Frontal cortex (tissue), 4 donors: Measurements from ENCODE around the gene GPR17. TPM values are rescaled to one million over a fixed set of nuclear protein-coding genes. Genes with fewer than 3 reads are reported as not detected.

ENCODE experiments used
- DNase-seq, 2 donors: peaks; one replicate each; pipeline ENCODE4 v3.0.0; 2012; ENCODE audit warnings: low spot score in 2 of 2
- FAIRE-seq: peaks from 2 replicates; lab custom pipeline; 2012; peaks lifted over from hg19 to GRCh38; lab: Jason Lieb, UNC
- total RNA-seq: library from RNA; depleted of rRNA; stranded (reverse); fragments of >200 nt; gene quantifications from one replicate; pipeline ENCODE4 v1.2.3, GENCODE V29; 2014
- donor health status: control.
- donor health status: control.
- donor health status: control.

GPR17 gene
- total RNA-seq, 1 donor from 2014 or later = 4.1 TPM

DNA sequence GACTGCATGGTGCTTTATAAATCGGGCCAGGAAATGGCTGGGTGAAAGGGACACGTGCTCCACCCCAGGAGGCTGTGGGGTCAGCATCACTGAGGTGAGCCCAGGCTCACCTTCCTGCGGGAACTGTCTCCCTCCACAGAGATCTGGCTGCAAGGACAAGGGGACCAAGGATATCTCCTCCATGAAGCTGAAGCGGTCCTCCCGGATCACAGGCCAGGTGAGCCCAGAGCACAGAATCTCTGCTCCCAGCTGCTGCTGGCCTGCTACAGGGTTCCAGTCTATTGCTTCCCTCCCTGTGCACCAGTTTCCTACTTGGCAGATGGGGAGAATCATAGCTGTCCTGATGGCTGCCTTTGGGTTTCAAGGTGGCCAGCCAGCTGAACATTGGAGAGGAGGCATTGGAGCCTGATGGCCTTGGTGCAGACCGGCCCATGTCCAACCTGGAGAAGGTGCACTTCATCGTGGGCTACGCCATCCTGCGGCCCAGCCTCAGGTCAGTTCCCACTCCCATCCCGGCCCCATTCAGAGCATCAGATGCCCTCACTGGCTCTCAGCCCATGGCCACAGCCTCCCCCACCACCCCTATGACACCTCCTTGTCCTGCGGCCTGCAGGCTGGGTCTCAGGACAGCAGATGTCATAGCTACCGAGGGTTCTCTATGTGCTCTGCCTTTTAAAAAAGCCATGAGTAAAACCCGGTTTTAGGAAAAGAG is 33.7 kb upstream of the GPR17 start:
- no peak for DNase-seq
- FAIRE-seq = no peak

DNA sequence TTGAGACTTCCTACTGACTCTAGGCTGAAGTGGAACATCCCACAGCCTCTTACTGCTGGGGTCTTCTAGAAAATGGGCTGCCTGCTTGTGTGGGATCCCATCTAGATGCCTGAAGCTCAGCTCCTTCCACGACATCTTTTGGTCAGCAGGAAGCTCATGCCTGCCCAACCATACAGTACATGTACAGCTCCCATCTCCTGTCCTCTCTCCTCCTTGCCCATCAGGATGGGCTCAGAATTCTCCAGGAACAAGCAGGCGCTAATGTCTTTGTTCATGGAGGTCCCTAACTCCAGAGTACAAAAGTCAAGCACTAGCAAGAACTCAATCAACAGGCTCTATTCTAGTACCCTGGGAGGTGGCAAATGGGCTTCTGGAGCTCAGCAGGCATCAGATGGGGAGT is 31.7 kb upstream of the GPR17 start:
- DNase-seq = no peak
- FAIRE-seq = no peak

DNA sequence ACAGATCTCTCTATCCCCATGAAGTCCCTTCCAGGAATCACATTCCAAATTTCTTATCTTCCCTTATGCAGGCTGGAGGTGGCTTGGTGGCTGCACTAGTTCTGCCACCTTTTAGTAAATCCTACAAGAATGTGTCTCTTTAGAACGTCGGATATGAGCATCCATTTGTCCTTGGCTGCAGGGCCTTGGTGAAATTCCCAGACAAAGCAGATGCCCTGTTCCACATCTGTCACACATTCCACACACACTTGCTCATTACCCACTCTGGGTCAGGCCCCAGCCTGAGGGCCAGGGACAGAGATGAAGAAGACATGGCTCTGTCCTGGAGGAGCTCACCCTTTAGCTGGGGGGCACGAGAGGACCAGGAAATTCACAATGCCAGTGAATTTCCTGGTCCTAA is 31.2 kb upstream of the GPR17 start:
- DNase-seq (no peak), FAIRE-seq (no peak)

GRCh38 chr2:127615511-127616166 is 30.3 kb upstream of the GPR17 start:
- DNase-seq (no peak), FAIRE-seq (no peak)

- FAIRE-seq (no peak), DNase-seq (peak in 1 of 2 donors; percentile 19)
Observed at GRCh38 chr2:127618551-127619202, 27.3 kb upstream of the GPR17 start.

- DNase-seq (no peak), FAIRE-seq (no peak)
Observed at GRCh38 chr2:127619203-127619590, 26.8 kb upstream of the GPR17 start.

- peak in 1 of 2 donors; percentile 25 for DNase-seq
- FAIRE-seq = no peak
Observed at GRCh38 chr2:127619877-127620705, 25.9 kb upstream of the GPR17 start.

DNA sequence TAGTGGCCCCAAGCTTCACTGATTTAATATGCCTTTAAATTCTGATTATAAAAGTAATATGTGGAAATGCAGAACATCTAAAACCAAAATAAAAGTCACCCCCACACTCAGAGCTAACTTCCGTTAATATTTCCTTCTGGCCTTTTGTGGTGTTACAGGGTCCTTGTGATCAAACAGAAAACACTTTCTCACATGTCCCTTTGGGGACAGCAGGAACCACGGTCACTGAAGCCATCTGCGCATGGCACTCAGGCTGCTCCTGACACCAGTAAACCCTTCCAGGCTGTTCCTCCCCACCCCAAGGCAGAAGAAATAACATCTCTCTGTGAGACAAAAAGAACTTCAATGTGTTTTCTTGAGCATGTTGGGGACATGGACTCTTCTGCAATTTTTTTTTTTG is 25.1 kb upstream of the GPR17 start:
- FAIRE-seq (no peak), DNase-seq (no peak)

DNA sequence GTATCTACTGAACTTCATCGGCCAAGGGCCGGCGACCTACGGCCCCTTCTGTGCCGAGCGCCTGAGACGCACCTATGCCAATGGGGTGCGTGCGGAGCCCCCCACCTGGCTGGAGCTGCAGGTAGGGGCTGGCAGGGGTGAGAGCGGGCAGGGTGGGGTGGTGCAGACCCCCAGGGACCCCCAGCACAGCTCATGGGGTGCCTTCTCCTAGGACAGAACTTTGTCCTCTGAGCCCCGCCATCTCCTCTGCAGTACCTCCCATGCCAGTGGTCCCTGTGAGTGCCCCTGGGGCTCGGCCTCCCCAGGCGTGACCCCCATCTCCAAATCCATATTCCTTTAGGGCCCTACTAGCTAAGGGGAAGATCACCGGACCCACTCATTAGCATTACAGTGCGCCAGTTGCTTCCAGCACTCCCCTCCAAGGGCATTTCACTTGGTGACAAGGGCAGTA is 23.9 kb upstream of the GPR17 start:
- FAIRE-seq = no peak
- DNase-seq = no peak

GRCh38 chr2:127622561-127623387 is 23.2 kb upstream of the GPR17 start:
- no peak for FAIRE-seq
- DNase-seq = peak in 1 of 2 donors; percentile 20

- DNase-seq (peak in 1 of 2 donors; percentile 12), FAIRE-seq (no peak)
Observed at GRCh38 chr2:127623388-127624319, 22.3 kb upstream of the GPR17 start.

GRCh38 chr2:127624320-127624755 is 21.6 kb upstream of the GPR17 start:
- DNase-seq = no peak

GRCh38 chr2:127624756-127625571 is 21.0 kb upstream of the GPR17 start:
- no peak for FAIRE-seq
- no peak for DNase-seq

More at GRCh38 chr2:127624320-127624755, 21.6 kb upstream of the GPR17 start:
- FAIRE-seq = no peak

GRCh38 chr2:127625572-127625951 is 20.4 kb upstream of the GPR17 start:
- no peak for FAIRE-seq
- DNase-seq = no peak

DNA sequence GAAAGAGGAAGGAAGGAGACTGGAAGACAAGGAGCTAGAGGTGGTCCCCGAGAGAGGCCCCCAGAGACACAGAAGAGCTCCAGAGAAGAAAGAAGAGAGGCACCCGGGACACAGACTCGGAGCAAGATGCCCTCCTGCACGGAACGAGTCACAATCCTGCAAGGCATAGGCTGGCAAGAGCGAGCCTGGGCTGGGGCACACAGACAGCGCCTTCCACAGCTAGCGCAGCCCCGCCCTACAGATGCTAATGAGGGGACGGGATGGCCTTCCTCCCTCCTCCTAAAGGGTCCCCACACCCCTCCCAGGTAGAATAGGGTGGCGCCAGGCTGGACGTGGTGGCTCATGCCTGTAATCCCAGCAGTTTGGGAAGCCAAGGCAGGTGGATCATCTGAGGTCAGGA is 19.8 kb upstream of the GPR17 start:
- no peak for DNase-seq

GRCh38 chr2:127626917-127627739 is 18.8 kb upstream of the GPR17 start:
- no peak for FAIRE-seq
- no peak for DNase-seq

More for the DNA sequence above, 19.8 kb upstream of the GPR17 start:
- FAIRE-seq = no peak
